Activated CD4-positive, alpha-beta memory T cell treated with anti-CD3 and anti-CD28 coated beads, Interleukin-2, amount 10 ng/mL, durations not matched to agents 7 days and 5 days (primary cell): ENCODE results near the gene FLYWCH1. TPM values are rescaled to one million over a fixed set of nuclear protein-coding genes. Genes with fewer than 3 reads are reported as not detected.

Source experiments
- CTCF ChIA-PET: fragments of 350-600 bp; sonication (Branson Sonifier 250); formaldehyde crosslinking; loops from one replicate; lab custom pipeline; 2021; ENCODE audit warnings: antibody characterized with exemption, inconsistent platforms; lab: Charles Lee
- POLR2A ChIA-PET: fragments of 350-600 bp; sonication (Branson Sonifier 250); formaldehyde crosslinking; loops from one replicate; lab custom pipeline; 2021; ENCODE audit warnings: antibody characterized with exemption; lab: Charles Lee
- DNase-seq: peaks from one replicate; pipeline ENCODE4 v3.0.0-alpha.2; 2020
- H3K27ac Mint-ChIP-seq: one replicate; pipeline ENCODE4 v1.8.0; 2021; ENCODE audit warnings: mild to moderate bottlenecking, mixed read lengths
- H3K27me3 Mint-ChIP-seq: one replicate; pipeline ENCODE4 v1.8.0; 2021; ENCODE audit warnings: mixed read lengths
- H3K36me3 Mint-ChIP-seq: one replicate; pipeline ENCODE4 v1.8.0; 2021; ENCODE audit warnings: low read depth, mixed read lengths
- H3K4me1 Mint-ChIP-seq: one replicate; pipeline ENCODE4 v1.8.0; 2021; ENCODE audit warnings: mixed read lengths
- H3K4me3 Mint-ChIP-seq: one replicate; pipeline ENCODE4 v1.8.0; 2021; ENCODE audit warnings: mild to moderate bottlenecking, mixed read lengths
- H3K9me3 Mint-ChIP-seq: one replicate; pipeline ENCODE4 v1.8.0; 2021; ENCODE audit warnings: mixed read lengths
- total RNA-seq, 2 experiments: library from RNA; stranded (reverse); gene quantifications; one replicate each; pipeline ENCODE4 v1.2.3, GENCODE V29; 2021

FLYWCH1 gene
- total RNA-seq, 2 experiments from 2014 or later: 75.2 to 80.8 TPM

GRCh38 chr16:2948807-2949704, 37.3 kb downstream of the FLYWCH1 start:
- DNase-seq: no peak
- ChIA-PET CTCF (no interaction called here), POLR2A (no interaction called here)
- Mint-ChIP-seq H3K9me3 (no peaks in the 10 kb centered on the region), H3K27ac (no peak overlapping the region), H3K27me3 (peaks cover 3% of the 10 kb centered on the region), H3K4me1 (no peaks in the 10 kb centered on the region), H3K4me3 (no peak overlapping the region), H3K36me3 (peaks cover 6% of the 10 kb centered on the region)

DNA sequence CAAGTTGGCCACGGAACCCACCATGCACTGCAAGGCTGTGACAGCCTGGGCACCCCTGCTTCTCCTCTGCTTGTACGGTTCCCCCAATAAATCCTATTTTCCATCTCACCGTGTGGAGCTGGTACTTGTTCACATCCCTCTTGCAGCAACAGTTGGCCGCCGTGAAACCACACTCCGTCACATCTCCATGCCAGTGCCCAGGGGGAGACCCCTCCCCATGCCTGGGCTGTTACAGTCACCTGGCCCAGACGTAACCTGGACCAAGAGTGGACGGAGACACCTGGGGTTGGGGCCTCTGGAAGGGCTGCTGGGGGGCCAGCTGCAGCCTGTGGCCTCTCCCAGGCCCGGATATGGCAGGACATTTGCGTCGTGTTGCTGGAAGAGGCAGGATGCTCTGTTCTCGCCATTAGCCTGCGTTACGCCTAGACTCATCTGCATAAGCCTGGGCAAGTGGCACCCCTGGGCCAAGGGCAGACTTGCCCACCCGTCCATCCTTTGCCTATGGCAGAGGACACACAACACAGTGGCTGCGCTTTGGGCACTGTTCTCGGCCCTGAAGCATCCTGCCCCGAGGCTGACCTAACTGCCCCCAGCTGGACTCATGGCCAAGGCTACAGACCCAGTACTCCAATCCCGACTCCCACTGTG, 38.1 kb downstream of the FLYWCH1 start:
- peaks cover 3% of the 10 kb centered on the region for H3K27me3 Mint-ChIP-seq
- H3K4me1 Mint-ChIP-seq: no peaks in the 10 kb centered on the region
- H3K9me3 Mint-ChIP-seq: no peaks in the 10 kb centered on the region
- no peak for DNase-seq
- ChIA-PET POLR2A (no interaction called here), CTCF (no interaction called here)
- H3K27ac Mint-ChIP-seq: no peak overlapping the region
- H3K4me3 Mint-ChIP-seq: no peak overlapping the region
- H3K36me3 Mint-ChIP-seq: peaks cover 6% of the 10 kb centered on the region

GRCh38 chr16:2950353-2950724, 38.6 kb downstream of the FLYWCH1 start:
- ChIA-PET POLR2A (no interaction called here), CTCF (no interaction called here)
- H3K4me1 Mint-ChIP-seq: no peaks in the 10 kb centered on the region
- peaks cover 3% of the 10 kb centered on the region for H3K27me3 Mint-ChIP-seq
- DNase-seq: no peak
- H3K27ac Mint-ChIP-seq: no peak overlapping the region
- no peak overlapping the region for H3K4me3 Mint-ChIP-seq
- H3K36me3 Mint-ChIP-seq: peaks cover 6% of the 10 kb centered on the region
- no peaks in the 10 kb centered on the region for H3K9me3 Mint-ChIP-seq

- Mint-ChIP-seq H3K36me3 (peaks cover 6% of the 10 kb centered on the region), H3K27ac (no peak overlapping the region), H3K4me3 (no peak overlapping the region), H3K27me3 (peaks cover 3% of the 10 kb centered on the region), H3K4me1 (no peaks in the 10 kb centered on the region), H3K9me3 (no peaks in the 10 kb centered on the region)
- CTCF ChIA-PET: no interaction called here
- POLR2A ChIA-PET: no interaction called here
- no peak for DNase-seq
These were observed 39.0 kb downstream of the FLYWCH1 start for GRCh38 chr16:2950773-2951172.

DNA sequence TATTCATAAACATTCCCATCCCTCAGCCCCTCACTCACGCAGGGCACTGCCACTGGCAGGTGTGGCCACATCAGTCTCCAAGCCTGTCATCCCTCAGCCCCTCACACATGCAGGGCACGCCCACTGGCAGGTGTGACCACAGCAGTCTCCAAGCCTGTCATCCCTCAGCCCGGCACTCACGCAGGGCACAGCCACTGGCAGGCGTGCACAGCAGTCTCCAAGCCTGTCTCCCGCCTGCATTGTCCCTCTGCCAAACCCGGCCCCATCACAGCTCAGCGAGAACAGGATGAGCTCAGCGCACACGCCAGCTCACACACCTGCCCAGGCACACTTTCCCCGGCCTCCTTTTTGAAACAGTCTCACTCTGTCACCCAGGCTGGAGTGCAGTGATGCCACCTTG, 40.9 kb downstream of the FLYWCH1 start:
- Mint-ChIP-seq H3K4me3 (no peak overlapping the region), H3K4me1 (no peaks in the 10 kb centered on the region), H3K27ac (no peak overlapping the region), H3K9me3 (no peaks in the 10 kb centered on the region), H3K36me3 (peaks cover 3% of the 10 kb centered on the region), H3K27me3 (peaks cover 12% of the 10 kb centered on the region)
- CTCF ChIA-PET: interaction anchor here (2.5 kb wide), 1 partner anchor 10 kb away, joined by 9 read pairs; no protein-coding TSS in a partner anchor
- no peak for DNase-seq
- POLR2A ChIA-PET: no interaction called here

- Mint-ChIP-seq H3K36me3 (peaks cover 3% of the 10 kb centered on the region), H3K27me3 (peaks cover 12% of the 10 kb centered on the region), H3K4me3 (no peak overlapping the region), H3K9me3 (no peaks in the 10 kb centered on the region), H3K4me1 (no peaks in the 10 kb centered on the region), H3K27ac (no peak overlapping the region)
- POLR2A ChIA-PET: no interaction called here
- DNase-seq: no peak
- CTCF ChIA-PET: interaction anchor here (0.5 to 2.5 kb wide), 2 partner anchors 9 to 638 kb away, joined by 4 to 9 read pairs; no protein-coding TSS in a partner anchor
These were observed 42.2 kb downstream of the FLYWCH1 start for GRCh38 chr16:2953706-2954627.

DNA sequence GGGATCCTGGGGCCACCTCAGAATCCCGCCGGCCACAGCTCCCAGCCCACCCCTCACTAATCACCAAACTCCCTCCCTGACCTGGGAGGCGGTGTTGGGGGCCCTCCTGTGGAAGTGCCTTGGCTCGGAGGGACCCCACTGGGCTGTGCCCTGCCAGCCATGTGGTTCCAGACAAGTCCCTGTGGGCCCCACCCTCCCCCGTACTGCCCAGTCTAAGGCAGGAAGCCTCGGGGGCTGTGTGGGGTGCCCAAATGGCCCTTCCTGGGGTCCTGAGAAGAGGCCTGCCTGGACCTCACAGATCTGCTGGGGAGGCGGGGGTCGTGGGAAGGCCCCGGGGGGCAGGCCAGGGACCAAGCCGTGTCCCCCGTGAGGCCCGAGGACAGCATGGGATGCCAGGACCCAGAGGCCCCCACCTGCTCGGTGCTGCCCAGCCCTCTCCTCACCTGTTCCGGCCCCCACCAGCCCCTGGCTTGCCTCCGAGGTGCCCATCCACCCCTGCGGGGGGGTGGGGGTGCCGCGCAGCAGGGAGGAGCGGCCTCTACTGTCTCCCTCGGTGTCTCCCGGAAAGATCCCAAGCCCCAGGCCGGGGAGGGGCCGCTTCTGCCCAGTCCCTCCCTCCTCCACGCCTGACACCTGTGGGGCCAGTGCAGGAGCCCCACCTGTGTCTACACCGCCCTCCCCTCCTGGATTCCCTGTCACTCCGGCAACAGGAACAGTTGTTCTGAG, 43.1 kb downstream of the FLYWCH1 start:
- Mint-ChIP-seq H3K27ac (no peak overlapping the region), H3K4me1 (no peaks in the 10 kb centered on the region), H3K4me3 (no peak overlapping the region), H3K36me3 (no peaks in the 10 kb centered on the region), H3K27me3 (peaks cover 13% of the 10 kb centered on the region), H3K9me3 (no peaks in the 10 kb centered on the region)
- no peak for DNase-seq
- ChIA-PET CTCF (interaction anchor here (0.6 kb wide), 1 partner anchor 138 kb away, joined by 3 read pairs; the partner anchor contains the start of gene PRSS21), POLR2A (no interaction called here)

GRCh38 chr16:2955438-2955778, 43.7 kb downstream of the FLYWCH1 start:
- ChIA-PET POLR2A (interaction anchor here (0.7 kb wide), 1 partner anchor 14 kb away, joined by 3 read pairs; no protein-coding TSS in a partner anchor), CTCF (no interaction called here)
- Mint-ChIP-seq H3K27ac (no peak overlapping the region), H3K27me3 (peaks cover 18% of the 10 kb centered on the region), H3K4me1 (no peaks in the 10 kb centered on the region), H3K4me3 (no peak overlapping the region), H3K36me3 (no peaks in the 10 kb centered on the region), H3K9me3 (no peaks in the 10 kb centered on the region)
- DNase-seq: no peak

GRCh38 chr16:2955779-2956578, 44.2 kb downstream of the FLYWCH1 start:
- ChIA-PET POLR2A (interaction anchor here (0.7 kb wide), 2 partner anchors 14 to 73 kb away, joined by 3 read pairs; partner anchors contain the start of gene FLYWCH2), CTCF (no interaction called here)

GRCh38 chr16:2956579-2956956, 44.8 kb downstream of the FLYWCH1 start:
- peaks cover 18% of the 10 kb centered on the region for H3K27me3 Mint-ChIP-seq
- H3K36me3 Mint-ChIP-seq: no peaks in the 10 kb centered on the region
- H3K4me1 Mint-ChIP-seq: peaks cover under 1% of the 10 kb centered on the region
- ChIA-PET CTCF (no interaction called here), POLR2A (interaction anchor here (0.7 kb wide), 1 partner anchor 74 kb away, joined by 3 read pairs; the partner anchor contains the start of gene FLYWCH2)
- H3K27ac Mint-ChIP-seq: no peak overlapping the region
- H3K9me3 Mint-ChIP-seq: no peaks in the 10 kb centered on the region
- H3K4me3 Mint-ChIP-seq: no peak overlapping the region
- no peak for DNase-seq

More at GRCh38 chr16:2955779-2956578, 44.2 kb downstream of the FLYWCH1 start:
- no peak overlapping the region for H3K4me3 Mint-ChIP-seq
- H3K36me3 Mint-ChIP-seq: no peaks in the 10 kb centered on the region
- H3K9me3 Mint-ChIP-seq: no peaks in the 10 kb centered on the region
- peaks cover 18% of the 10 kb centered on the region for H3K27me3 Mint-ChIP-seq
- H3K27ac Mint-ChIP-seq: no peak overlapping the region
- no peaks in the 10 kb centered on the region for H3K4me1 Mint-ChIP-seq
- DNase-seq: no peak

DNA sequence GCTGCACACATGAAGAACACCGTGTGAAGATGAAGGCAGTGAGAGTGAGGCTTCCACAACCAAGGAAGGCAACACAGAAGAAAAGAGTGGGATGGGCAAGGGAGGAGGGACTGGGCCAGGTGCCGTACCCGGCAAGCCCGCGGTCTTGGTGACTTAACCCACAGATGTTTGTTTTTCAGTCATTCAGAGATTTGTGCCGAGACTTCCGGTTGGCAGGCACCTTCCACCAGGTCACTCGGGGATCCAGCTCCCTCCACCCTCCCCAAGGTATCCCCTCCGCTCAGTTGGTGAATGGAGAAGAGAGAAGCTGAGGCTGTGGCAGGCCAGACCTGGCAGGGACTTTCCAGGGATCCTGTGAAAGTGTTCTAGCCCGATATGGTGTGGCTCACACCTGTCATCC, 47.5 kb downstream of the FLYWCH1 start:
- DNase-seq: no peak
- no peaks in the 10 kb centered on the region for H3K36me3 Mint-ChIP-seq
- CTCF ChIA-PET: interaction anchor here (1.5 to 2.1 kb wide), 2 partner anchors 11 to 32 kb away, joined by 7 to 8 read pairs; no protein-coding TSS in a partner anchor
- H3K4me1 Mint-ChIP-seq: peaks cover 12% of the 10 kb centered on the region
- peaks cover 35% of the 10 kb centered on the region for H3K27me3 Mint-ChIP-seq
- POLR2A ChIA-PET: interaction anchor here (1.1 kb wide), 1 partner anchor 21 kb away, joined by 3 read pairs; the partner anchor contains the start of gene PKMYT1
- no peak overlapping the region for H3K4me3 Mint-ChIP-seq
- H3K9me3 Mint-ChIP-seq: no peaks in the 10 kb centered on the region
- no peak overlapping the region for H3K27ac Mint-ChIP-seq
